Measurements from ENCODE around the gene ELOVL7. TPM values are rescaled to one million over a fixed set of nuclear protein-coding genes. Genes with fewer than 3 reads are reported as not detected.

The ELOVL7 gene
- total and polyA plus RNA-seq, 10 of the 15 experiments (the other 5 are each of a cell fraction or from before 2014, with no cell fraction given), result 0.26 to 1.2 (median 0.92) TPM

- no peaks in the 10 kb centered on the region for H3K36me3 ChIP-seq (ENCODE audit: control insufficient read depth in 2 of 2, insufficient read depth in 2 of 2, low read length in 1 of 2)
- ChIA-PET POLR2A (no interaction called here), SMC1A (ENCODE audit: uncharacterized antibody, unreplicated experiment) (no interaction called here), RAD21 (ENCODE audit: unreplicated experiment) (no interaction called here), CTCF (interaction anchor here (1.9 kb wide), 1 partner anchor 8 kb away, joined by 6 read pairs; no protein-coding TSS in a partner anchor)
- in situ Hi-C loops (cut with MboI) (no loop called here), intact Hi-C loops (cut with micrococcal nuclease; ENCODE audit: unreplicated experiment) (no loop called here)
- no peak overlapping the region for H3K27ac ChIP-seq (ENCODE audit: control insufficient read depth, insufficient read depth)
- ATAC-seq (no peak), FAIRE-seq (no peak), DNase-seq (ENCODE audit: low read depth, low spot score) (no peak)
- no peaks in the 10 kb centered on the region for H3K79me2 ChIP-seq (ENCODE audit: control insufficient read depth, insufficient read depth, low read length)
- H3K9me3 ChIP-seq (replicated peaks; ENCODE audit: control insufficient read depth, insufficient read depth, low read length), result no peaks in the 10 kb centered on the region
- 100% methylated on average over 2 of the region's 2 CpGs for WGBS (ENCODE audit: insufficient coverage, insufficient replicate concordance, low lambda C conversion rate, missing lambda C conversion rate)
- no peak overlapping the region for H2AFZ ChIP-seq (ENCODE audit: control insufficient read depth, low read depth, low read length)
- H3K9ac ChIP-seq (ENCODE audit: control insufficient read depth, insufficient read depth, low read length), result no peak overlapping the region
- no peaks in the 10 kb centered on the region for H3K4me1 ChIP-seq (ENCODE audit: control insufficient read depth, insufficient read depth, low read length)
- H3K27me3 ChIP-seq (replicated peaks in 1 of 2; ENCODE audit: control insufficient read depth in 2 of 2, insufficient read depth in 2 of 2, low read length in 1 of 2), result no peaks in the 10 kb centered on the region
- H4K20me1 ChIP-seq (ENCODE audit: control insufficient read depth, insufficient read depth), result no peaks in the 10 kb centered on the region
- H3K4me3 ChIP-seq, result no peak overlapping the region
- TF ChIP-seq RFX5 (IDR thresholded peaks at IDR 0.05; ENCODE audit: low read depth, low read length) (no peak), CREB1 (IDR thresholded peaks at IDR 0.05; ENCODE audit: low read depth) (no peak), ATF2 (IDR thresholded peaks at IDR 0.05; ENCODE audit: low read length) (no peak), IKZF1 (conservative IDR thresholded peaks at IDR 0.05) (no peak), YBX1 (IDR thresholded peaks at IDR 0.05) (no peak), BCL11A (IDR thresholded peaks at IDR 0.05; ENCODE audit: low read depth, low read length) (no peak)
- no peak overlapping the region for H3K4me2 ChIP-seq (ENCODE audit: control insufficient read depth, insufficient read depth)
- BruUV-seq (replicated peaks), result no TSS peak
These were observed 47.6 kb upstream of the ELOVL7 start for GRCh38 chr5:60891667-60892066.

- RAD21 ChIA-PET (ENCODE audit: unreplicated experiment), result interaction anchor here (1.4 kb wide), 1 partner anchor 210 kb away, joined by 3 read pairs; no protein-coding TSS in a partner anchor
- no peak overlapping the region for H3K9ac ChIP-seq (ENCODE audit: control insufficient read depth, insufficient read depth, low read length)
- no peak for DNase-seq (ENCODE audit: low read depth, low spot score)
- H4K20me1 ChIP-seq (ENCODE audit: control insufficient read depth, insufficient read depth), result no peaks in the 10 kb centered on the region
- CTCF ChIA-PET, result interaction anchor here (1.2 kb wide), 1 partner anchor 211 kb away, joined by 3 read pairs; no protein-coding TSS in a partner anchor
- POLR2A ChIA-PET, result no interaction called here
- H3K27me3 ChIP-seq (replicated peaks in 1 of 2; ENCODE audit: control insufficient read depth in 2 of 2, insufficient read depth in 2 of 2, low read length in 1 of 2), result no peaks in the 10 kb centered on the region
- no peak overlapping the region for H3K27ac ChIP-seq (ENCODE audit: control insufficient read depth, insufficient read depth)
- no peaks in the 10 kb centered on the region for H3K79me2 ChIP-seq (ENCODE audit: control insufficient read depth, insufficient read depth, low read length)
- no peak overlapping the region for H3K4me2 ChIP-seq (ENCODE audit: control insufficient read depth, insufficient read depth)
- in situ Hi-C loops (cut with MboI) (no loop called here), intact Hi-C loops (cut with micrococcal nuclease; ENCODE audit: unreplicated experiment) (no loop called here)
- H3K4me3 ChIP-seq, result no peak overlapping the region
- no peaks in the 10 kb centered on the region for H3K4me1 ChIP-seq (ENCODE audit: control insufficient read depth, insufficient read depth, low read length)
- SMC1A ChIA-PET (ENCODE audit: uncharacterized antibody, unreplicated experiment), result no interaction called here
- 85% methylated on average over 2 of the region's 2 CpGs for WGBS (ENCODE audit: insufficient coverage, insufficient replicate concordance, low lambda C conversion rate, missing lambda C conversion rate)
- peak; percentile 64 for ATAC-seq
- no peak for FAIRE-seq
- no TSS peak for BruUV-seq (replicated peaks)
- H3K36me3 ChIP-seq (ENCODE audit: control insufficient read depth in 2 of 2, insufficient read depth in 2 of 2, low read length in 1 of 2), result no peaks in the 10 kb centered on the region
- no peaks in the 10 kb centered on the region for H3K9me3 ChIP-seq (replicated peaks; ENCODE audit: control insufficient read depth, insufficient read depth, low read length)
- H2AFZ ChIP-seq (ENCODE audit: control insufficient read depth, low read depth, low read length), result no peak overlapping the region
- TF ChIP-seq IRF5 (IDR thresholded peaks at IDR 0.05; ENCODE audit: borderline replicate concordance) (no peak), FOXK2 (IDR thresholded peaks at IDR 0.05) (no peak), NR2F1 (conservative IDR thresholded peaks at IDR 0.05) (no peak), ZNF274 (IDR thresholded peaks at IDR 0.05; ENCODE audit: insufficient read depth, insufficient read length) (no peak), NFIC (IDR thresholded peaks at IDR 0.05; ENCODE audit: low read depth, low read length) (no peak), SMARCA5 (IDR thresholded peaks at IDR 0.05) (no peak), ZBED1 (IDR thresholded peaks at IDR 0.05; ENCODE audit: borderline replicate concordance) (no peak), PBX3 (IDR thresholded peaks at IDR 0.05; ENCODE audit: insufficient replicate concordance, low read depth, low read length) (no peak)
These were observed 44.4 kb upstream of the ELOVL7 start for GRCh38 chr5:60888359-60889061.
